VCaP (cell line): ENCODE measurements around the gene TPI1.

Experiments used
- H3K27ac ChIP-seq: fragments of 450-650 bp; 2 replicates; pipeline ENCODE4 v1.5.1; 2017
- CTCF ChIP-seq: fragments of 450-650 bp; conservative IDR thresholded peaks from 2 replicates; pipeline ENCODE4 v1.5.1; 2017; ENCODE audit warnings: mild to moderate bottlenecking, moderate library complexity

TPI1 gene

GRCh38 chr12:6830286-6830890 lies 36.9 kb upstream of the TPI1 start:
- no peak for TF ChIP-seq CTCF
- H3K27ac ChIP-seq, result no peak overlapping the region

- no peak overlapping the region for H3K27ac ChIP-seq
- TF ChIP-seq CTCF, result no peak
Observed at GRCh38 chr12:6830999-6831398, 36.3 kb upstream of the TPI1 start.

- TF ChIP-seq CTCF, result no peak
Observed at GRCh38 chr12:6831450-6831995, 35.8 kb upstream of the TPI1 start.

GRCh38 chr12:6832125-6832524 lies 35.2 kb upstream of the TPI1 start:
- no peak for TF ChIP-seq CTCF

More at GRCh38 chr12:6831450-6831995, 35.8 kb upstream of the TPI1 start:
- H3K27ac ChIP-seq, result no peak overlapping the region

GRCh38 chr12:6833189-6833890 lies 34.0 kb upstream of the TPI1 start:
- no peak for TF ChIP-seq CTCF

More at GRCh38 chr12:6832125-6832524, 35.2 kb upstream of the TPI1 start:
- H3K27ac ChIP-seq, result no peak overlapping the region

GRCh38 chr12:6834254-6834653 lies 33.1 kb upstream of the TPI1 start:
- H3K27ac ChIP-seq, result no peak overlapping the region
- no peak for TF ChIP-seq CTCF

More at GRCh38 chr12:6833189-6833890, 34.0 kb upstream of the TPI1 start:
- no peak overlapping the region for H3K27ac ChIP-seq

GRCh38 chr12:6834873-6835272 lies 32.5 kb upstream of the TPI1 start:
- no peak for TF ChIP-seq CTCF
- no peak overlapping the region for H3K27ac ChIP-seq
